ENCODE results near the gene TOP3B.

The TOP3B gene

DNA sequence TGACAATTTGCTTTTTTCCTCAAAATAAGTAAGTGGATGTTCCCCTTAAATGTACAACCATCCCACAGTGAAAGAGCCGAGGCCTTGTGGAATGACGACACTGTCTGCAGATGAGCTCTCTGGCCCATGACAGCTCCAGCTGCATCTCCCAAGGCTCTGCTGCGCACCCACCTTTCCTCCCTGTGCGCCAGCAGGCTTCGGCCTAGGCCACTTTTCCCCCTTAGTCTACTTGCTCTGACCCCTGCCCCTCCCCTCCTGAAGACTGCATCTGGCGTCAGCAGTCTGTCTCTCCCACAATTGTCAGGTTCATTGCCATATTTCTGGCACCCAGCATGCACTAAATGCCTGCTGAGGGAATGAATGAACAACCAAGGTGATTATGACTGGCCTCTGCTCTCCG is 2.0 kb downstream of the TOP3B start:
- DNase-seq (ENCODE audit: low read depth) = no peak

DNA sequence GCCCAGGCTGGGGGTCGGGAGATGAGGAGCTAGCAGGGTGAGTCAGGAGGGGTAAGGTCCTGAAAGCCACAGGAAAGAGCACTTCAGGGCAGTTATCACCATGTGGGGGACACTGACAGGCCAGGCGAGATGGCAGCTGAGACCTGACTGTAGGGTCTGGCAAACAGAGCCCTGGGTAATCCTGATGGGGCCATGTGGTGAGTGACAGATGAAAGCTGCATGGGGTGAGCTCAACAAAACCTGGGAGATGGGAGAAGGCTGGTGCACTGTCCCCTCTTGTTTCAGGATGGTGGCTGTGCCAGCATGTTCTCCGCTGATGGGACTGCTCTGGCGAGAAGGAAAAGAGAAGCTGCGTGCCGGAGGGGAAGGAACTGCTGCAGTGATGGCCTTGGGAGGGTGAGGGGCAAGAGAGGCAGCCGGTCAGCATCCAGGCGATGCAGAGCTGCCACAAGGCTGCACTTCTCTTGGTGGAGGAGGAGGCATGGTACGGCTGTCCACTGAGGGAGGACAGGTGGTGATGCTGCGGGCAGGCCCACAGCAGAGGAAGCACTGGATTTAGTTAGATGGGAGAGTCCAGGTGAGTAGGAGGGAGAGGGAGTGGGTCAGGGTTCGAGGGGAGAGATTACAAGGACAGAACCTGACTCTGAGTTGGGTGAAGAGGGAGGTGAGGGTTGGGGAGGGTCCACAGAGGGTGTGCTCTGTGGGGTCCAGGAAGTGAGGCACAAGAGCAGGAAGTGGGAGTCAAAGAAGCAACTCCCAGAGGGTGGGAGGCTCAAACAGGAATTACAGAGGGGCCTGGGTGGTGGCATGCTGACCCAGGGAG is 3.8 kb downstream of the TOP3B start:
- no peak for DNase-seq (ENCODE audit: low read depth)

DNA sequence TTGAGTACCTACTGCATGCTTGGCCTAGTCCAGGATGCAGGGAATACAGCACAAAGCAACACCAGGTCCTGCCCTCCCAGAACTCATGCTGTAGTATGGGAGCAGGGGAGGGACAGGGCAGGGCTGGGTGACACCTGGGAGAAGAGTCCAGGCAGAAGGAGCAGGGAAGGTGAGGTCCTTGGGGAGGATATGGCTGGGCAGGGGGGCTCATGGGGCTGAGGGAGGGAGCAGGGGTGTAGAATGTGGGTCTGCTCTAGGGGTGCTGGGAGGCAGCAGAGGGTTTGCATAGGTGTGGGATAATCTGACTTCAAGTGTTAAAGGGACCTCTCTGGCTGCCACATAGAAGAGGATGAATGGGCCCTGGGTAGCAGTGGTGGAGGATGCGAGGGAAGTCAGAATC is 4.8 kb downstream of the TOP3B start:
- DNase-seq (ENCODE audit: low read depth) = no peak

DNA sequence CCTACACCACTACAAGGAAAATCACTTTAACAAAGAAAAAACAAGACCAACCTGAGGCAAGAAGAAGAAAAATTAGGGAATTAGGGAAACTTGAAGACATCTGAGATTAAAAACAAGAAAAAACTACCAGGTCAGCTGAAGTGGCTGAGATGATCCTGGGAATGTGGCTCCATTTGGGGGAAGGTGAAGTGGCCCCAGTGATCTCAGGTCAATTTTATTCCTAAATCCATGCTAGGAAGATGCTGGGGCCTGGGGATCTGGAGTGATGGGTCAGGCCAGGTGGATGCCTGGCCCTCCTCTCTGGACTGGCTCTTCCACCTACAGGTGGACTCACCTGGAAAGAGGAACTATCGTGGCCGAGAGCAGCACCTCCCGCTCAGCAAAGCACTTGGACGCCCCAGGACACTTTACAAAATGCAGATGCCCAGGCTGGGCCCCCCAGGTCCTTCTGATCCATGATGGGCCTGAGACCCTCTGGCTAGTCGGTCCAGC is 6.7 kb downstream of the TOP3B start:
- no peak for DNase-seq (ENCODE audit: low read depth)

DNA sequence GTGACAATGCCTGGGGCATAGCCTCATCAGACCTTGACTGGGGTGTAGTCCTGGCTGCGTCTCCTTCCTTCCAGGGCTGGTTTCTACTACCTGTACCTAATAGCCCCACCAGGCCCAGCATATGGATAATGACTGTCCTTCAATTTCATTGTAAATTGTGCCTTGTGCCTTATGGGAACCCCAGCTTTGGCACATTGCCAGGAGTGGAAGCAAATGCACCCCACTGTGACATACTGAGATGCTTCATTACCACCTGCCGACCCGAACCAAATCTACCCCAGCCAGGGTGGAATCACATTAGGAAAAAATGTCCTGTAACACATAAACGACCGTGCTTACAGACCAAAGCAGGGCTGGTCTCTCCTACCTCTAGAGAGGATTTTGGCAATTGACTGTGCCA is 7.3 kb downstream of the TOP3B start:
- DNase-seq (ENCODE audit: low read depth) = no peak

DNA sequence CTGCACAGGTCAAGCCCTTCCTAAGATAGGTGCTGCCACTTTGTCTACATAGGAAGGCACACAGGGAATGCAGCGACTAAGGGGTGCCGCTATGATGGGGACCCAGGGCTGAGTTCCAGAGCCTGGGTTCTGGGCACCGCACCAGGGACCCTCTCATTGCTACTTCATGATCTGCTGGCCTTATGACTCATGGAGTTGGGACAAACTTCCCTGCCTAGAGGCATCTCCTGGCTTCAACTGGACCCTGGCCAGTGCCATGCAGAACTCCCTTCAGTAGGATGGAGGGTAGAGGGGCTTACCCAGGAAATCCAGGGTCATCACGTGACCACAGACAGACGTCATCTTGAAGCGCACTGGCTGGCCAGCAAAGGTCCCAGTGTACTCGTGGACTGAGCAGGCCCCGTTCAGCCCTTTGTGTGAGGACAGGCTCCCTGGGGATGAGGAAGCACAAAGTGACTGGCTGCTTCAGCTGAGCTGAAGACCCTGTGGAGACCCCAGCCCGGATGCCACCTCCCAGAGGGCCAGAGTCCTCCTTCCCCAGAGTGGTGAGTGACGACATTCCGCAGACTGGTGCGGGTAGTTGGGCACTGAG is 8.4 kb downstream of the TOP3B start:
- no peak for DNase-seq (ENCODE audit: low read depth)

DNA sequence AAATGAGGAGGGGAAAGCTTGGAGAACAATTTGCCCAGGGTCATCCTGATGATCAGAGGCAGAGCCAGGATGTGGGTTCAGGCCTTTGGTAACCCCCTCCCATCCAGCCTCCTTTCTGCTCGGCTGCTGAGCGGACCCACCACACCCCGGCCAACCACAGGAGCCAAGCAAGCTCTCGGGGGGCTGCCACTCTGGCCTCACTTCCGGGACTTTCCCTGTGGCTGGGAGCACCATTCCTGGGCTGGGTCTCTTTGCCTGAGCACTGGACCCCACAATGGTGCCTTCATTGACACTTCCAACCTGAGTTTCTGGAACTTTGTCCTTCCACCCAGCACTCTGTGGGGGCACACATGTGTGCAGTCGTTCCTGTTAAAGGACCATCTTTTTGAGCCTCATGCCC is 9.8 kb downstream of the TOP3B start:
- DNase-seq (ENCODE audit: low read depth) = no peak

DNA sequence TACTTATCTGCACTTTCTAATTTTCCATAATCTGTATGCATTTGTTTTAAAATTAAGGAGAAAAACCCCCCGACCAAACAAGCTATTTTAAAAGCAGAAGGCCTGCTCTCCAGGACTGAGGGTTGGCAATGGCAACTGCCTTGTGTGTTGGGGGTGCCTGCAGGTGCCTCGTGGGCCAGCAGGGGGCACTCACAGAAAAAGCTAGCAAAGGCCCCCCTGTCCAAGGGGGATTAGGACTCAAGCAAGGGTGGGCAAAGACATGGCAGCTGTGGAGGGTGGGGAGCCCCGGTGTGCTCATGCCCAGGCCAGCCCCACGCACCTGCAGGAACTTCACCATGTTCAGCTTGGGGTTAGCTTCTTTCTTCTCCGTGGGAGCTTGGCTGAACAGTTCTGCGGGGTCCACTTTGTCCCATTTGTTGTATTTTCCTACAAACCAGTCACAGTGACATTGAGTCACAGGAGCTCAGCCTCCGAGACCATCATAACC is 10.3 kb downstream of the TOP3B start:
- no peak for DNase-seq (ENCODE audit: low read depth)

DNA sequence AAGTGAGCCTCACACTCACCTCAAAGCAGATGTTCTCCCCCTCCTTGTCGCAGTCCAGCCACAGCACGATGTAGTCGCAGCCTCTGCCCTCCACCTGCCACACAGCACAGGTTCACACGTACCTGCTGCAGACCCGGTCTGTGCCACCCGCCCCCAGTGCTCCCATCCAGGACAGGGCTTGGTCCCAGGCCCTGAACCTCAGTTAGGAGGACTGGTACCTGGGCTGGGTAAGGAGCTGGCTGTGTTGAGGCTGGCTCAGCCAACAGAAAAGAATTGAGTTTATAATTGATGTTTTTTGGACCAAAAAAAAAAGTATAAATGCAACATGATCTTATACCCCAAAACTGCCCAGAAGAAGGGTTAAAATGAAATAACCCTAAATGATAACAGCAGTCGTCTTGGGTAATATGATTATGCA is 10.7 kb downstream of the TOP3B start:
- no peak for DNase-seq (ENCODE audit: low read depth)

DNA sequence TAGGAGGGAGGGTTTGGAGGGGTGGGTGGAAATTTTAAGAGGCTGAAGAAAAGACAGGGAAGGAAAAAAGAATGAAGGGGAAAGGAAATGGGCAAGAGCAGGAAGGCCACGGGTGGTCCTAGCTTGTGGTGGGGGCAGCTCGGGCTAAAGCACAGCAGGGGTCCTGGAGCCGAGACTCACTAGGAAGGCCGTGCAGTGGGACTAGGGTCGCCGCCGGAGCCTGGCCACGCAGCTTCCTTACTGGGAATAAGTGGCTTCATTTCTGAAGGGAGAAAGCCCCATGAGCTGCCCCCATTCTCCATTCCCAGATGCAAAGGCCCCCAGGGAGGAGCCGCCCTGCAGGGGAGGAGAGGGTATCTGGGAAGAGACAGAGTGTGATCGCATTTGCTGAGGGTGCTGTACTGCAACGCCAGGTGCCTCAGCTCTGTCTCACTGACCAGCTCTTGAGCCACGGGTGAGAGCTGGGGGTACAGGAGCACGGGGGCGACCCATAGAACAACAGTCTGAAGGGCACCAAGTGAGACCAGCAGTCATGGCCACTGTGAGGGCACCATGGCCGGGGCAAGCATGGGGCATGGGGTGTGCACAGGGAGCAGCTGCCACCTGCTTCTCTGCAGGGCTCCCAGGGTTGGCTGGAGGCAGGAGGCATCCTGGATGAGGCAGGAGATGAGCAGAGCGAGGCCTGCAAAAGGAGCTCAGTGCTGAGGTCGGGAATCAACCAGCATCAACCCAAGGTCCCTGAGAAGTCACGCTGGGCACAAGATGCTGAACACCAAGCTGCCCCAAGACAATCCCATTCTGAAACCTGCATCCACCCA is 11.6 kb downstream of the TOP3B start:
- no peak for DNase-seq (ENCODE audit: low read depth)

DNA sequence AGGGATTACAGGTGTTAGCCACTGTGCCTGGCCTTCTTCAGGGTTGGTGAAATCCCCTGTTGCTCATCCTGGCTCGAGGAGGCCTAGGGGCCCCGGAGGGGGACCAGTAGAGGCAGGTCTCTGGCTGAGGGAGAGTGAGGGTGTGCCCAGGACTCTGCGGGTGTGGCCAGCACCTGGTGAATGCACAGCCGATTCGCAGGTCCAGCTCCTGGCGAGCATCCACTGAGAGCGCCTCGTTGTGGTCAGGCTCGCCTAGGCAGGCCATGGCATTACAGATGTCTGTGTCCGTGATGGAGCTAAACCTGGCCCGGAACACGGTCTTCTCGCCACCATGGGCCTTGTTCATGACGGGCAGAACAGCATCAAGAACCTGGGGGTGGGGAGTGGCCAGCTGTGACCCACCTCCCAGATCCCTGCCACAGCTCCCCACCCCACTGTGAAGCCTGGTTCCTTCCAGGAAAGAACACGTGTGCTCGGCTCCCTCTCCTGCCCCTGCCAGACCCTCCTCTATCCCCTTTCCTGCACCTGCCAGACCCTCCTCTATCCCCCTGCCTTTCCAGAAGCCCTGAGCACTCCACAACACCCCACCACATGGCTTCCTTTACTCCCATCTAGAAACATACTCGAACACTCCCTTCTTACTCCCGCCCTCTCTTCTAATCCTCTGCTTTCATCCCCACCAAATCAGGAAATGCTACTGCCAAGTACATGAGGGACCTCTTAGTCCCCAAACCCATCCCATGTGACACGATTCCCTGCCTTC is 12.4 kb downstream of the TOP3B start:
- no peak for DNase-seq (ENCODE audit: low read depth)

DNA sequence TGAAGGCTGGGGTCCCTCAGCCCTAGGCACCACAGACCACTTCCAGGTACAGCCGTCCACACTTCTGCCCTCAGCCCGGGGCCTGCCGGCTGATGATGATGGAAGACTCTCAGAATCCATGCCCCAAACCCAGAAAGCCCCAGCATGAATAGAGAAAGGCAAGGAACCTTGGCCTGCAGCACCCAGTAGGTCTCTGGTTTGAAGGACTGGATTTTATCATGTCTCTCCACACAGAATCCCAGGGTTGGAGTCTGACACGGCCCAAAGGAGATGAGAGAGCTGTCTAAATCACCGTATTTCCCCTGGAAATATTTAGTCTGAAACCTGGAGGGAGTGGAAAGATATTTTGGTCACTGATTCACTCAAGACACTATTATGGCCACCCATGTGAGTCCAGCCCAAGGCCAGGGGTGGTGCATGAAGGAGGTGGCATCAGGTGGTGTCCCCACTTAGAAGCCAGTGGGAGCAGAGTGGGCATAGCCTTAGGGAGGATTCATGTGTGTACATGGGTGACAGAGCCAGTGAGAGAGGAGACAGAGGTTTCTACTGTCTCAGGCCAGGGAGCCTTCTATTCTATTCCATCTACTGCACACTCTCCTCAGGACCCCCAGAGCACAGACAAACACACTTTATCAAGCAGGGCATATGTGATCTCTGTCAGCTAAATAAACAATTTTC is 14.0 kb downstream of the TOP3B start:
- DNase-seq (ENCODE audit: low read depth) = no peak

DNA sequence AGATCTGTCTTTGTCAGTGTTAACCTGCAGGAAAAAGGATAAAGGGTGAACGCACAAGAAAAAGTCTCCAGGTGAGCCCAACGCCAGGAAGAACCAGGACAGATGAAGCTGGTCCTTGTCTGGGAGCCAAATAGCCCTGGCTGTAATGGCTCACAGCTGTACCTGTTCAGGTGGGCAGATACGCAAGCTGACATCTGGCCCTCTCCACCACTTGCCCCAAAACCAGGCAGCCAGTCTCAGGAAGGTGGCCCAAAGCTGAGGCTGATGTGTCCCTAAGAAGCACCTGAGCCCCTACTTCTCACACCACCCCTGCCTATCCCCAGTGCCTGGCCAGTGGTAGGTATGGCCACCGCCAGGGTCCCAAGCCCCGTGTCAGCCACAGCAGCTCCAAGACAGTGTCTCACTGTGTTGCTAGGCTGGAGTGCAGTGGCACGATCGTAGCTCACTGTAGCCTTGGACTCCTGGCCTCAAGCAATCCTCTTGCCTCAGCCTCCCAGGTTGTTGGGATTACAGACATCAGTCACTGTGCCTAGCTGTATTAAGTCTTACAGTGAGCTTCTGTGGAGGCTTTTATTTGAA is 14.8 kb downstream of the TOP3B start:
- DNase-seq (ENCODE audit: low read depth) = no peak

DNA sequence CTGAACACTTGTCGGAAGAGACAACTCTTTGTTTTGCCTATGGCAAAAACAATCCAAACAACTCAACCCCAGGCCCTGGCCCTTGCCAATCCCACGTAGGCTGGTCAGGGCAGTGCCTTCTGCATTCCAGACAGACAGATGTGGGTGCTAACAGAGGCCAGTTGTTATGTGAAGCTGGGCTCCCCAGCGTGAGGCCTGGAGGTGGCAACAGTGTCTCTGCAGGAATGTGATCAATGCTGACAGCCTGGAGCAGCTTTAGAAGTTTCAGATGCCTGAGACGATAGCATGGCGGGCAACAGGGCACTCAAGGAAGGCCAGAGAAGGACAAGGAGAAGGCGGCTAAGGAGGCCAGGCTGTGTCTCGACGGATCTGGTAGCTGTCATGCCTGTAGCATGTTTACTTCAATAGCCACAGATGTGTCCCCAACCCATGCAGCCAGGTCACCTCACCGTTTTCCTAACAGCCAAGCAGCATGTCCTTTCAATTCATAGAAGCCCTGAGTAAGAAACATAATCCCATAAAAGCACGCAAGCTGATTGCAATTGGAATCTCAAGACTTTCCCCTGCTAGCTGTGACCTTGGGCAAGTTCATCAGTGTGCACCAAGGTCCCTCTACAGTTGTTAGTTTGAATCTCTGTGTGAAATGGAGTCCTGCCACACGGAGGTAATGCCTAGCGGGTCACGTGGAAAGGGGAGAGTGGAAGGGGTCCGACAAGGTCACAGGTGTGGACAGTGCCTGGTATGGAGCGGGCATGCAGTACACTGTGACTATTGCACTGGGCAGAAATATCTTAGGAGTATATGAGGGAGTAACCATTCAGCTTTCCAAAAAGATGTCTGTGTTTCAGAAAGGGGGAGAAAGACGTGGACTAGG is 15.7 kb downstream of the TOP3B start:
- DNase-seq (ENCODE audit: low read depth) = no peak

DNA sequence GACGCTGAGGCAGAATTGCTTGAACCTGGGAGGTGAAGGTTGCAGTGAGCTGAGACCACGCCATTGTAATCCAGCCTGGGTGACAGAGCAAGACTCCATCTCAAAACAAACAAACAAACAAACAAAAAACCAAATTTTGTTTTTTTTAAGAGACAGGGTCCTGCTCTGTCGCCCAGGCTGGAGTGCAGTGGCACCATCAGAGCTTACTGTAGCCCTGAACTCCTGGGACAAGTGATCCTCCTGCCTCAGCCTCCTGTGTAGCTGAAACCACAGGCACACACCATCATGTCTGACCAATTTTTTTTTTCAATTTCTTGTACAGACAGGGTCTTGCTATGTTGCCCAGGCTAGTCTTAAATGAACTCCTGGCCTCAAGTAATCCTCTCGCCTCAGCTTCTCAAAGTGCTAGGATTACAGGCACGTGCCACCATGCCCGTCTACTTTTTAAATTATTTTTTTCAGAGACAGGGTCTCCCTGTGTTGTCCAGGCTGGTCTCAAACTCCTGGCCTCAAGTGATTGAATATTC is 16.8 kb downstream of the TOP3B start:
- DNase-seq (ENCODE audit: low read depth) = no peak

DNA sequence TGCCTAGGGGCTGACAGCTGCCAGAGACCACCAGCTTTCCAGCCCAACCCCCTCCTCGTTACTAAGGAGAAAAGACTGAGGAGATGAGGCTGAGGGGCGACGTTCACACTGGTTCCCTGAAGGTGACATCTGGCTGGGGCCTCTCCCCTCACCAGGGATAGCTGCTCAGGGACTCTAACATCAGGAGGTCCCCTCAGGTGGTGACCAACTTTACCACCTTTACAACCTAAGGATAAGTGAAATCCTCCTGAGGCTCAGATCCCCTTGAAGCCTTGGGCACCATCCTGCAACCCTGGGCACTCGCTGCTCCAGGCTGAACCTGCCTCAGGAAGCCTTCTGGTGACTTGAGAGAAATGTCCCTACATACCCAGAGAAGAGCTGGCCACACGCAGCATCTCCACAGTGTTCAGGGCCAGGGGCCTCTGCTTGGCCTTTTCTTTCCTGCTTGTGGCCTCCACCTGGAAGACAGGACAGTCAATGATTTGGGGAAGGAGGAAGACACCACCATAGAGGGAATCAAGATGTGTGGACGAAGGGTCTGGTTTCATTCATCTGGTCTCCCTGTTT is 17.6 kb downstream of the TOP3B start:
- DNase-seq (ENCODE audit: low read depth) = no peak

DNA sequence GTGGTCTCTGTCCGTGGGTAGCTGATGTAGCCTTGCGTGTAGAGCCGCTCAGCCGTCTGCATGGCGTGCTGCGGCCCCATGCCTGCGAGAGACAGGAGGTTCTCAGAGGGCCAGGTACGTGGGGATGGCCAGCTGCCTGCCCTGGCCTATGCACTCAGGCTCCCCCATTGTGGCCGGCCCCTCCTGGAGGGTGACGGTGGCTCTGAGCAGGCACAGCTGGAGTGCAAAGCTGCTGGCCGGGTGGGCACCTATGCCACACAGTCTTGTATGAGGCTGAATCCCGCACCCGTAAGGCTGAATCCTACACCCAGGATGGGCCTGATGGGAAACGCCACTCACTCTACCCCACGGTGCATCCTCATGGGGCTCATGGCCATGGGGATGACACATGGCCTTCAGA is 18.4 kb downstream of the TOP3B start:
- no peak for DNase-seq (ENCODE audit: low read depth)

DNA sequence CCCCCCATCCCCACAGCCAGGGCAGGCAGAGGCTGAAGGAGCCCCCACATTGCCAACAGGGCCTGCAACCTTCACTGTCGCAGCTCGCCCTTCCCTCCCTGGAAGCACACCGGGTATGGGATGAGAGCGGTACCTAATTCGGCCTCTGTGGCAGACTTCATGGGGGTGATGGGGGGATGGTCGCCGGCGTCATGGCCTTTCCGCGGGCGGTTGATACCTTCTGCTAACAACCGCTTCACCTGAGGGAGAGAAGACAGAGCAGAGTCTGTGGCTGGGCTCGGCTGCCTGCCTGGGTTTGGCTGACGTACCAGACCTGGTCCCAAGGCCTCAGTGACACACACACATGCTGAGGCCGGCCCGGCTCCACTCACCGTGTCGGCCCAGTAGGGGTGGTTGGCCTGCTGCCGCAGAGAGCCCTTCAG is 18.8 kb downstream of the TOP3B start:
- DNase-seq (ENCODE audit: low read depth) = no peak

DNA sequence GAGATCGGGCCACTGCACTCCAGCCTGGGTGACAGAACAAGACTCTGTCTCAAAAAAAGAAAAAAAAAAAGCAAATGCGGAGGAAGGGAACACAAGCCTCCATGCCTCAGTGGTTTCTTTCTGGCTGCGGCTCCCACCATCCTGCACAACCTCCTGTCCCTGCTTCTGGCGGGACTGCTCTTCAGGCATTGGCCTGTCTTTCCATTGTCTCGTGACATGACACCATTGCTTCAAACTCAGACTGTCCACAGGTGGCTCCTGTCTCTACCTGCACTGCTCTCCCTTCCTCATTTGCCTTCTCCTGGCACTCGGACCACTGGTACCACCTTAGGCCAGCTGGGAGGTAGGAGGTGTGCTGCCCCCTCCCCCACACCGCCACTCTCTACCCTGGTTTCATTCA is 19.3 kb downstream of the TOP3B start:
- DNase-seq (ENCODE audit: low read depth) = no peak

DNA sequence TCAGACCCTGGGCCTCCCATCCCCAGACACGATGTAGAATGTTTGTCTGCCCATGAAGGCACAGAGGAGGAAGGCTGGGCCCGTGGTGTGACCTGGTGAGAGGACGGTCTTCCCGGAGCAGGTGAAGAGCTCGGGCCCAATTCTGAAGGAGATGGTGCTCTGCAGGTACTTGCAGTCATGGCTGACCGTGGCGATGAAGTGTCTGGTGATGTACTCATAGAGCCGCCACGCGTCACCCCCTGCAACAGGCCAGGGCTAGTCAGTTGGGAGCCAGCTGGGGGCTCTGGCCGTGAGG is 20.0 kb downstream of the TOP3B start:
- no peak for DNase-seq (ENCODE audit: low read depth)
